Measurements from ENCODE around the gene CCDC91. TPM values are rescaled to one million over a fixed set of nuclear protein-coding genes. Genes with fewer than 3 reads are reported as not detected.

CCDC91 gene
- total and polyA plus RNA-seq, 9 of the 15 experiments (the other 6 are each of a cell fraction or from before 2014, with no cell fraction given): 10.1 to 31.1 (median 26.3) TPM

DNA sequence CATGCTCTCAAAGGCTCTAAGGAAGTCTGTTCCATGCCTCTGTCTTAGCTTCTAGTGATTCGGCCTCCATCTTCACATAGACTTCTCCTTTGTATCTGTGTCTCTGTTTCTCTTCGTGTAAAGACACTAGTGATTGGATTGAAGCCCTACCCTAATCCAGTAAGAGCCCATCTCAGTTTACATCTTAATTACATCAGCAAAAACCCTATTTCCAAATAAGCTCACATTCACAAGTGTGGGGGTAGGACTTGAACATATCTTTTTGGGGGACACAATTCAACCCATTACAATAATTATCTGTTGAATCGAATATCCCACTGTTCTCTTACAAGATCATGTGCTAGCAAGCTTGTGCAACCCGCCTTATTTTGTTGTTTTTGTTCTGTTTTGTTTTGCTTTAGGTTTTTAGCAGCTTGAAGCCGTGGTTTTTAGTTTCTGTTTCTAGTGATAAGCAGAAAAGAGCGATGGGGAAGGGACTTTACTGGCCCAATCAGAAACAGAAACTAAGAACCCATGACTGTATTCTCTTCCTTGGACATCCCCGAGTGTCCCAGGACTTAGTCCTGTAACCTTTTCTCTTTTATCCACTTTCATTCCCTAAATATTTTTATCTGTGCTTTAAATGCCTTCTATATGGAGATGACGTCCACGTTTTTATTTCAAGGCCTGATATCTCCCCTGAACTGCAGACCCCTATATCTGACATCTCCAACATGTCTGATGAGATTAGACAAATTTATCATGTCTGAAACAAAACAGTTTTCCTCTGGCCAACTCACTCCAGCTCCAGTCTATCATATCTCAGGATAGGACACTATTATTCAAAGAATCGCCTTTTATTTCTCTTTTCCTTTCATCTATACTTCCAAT is 353.0 kb downstream of the CCDC91 start (continued):
- TF ChIP-seq, protein P1, sequence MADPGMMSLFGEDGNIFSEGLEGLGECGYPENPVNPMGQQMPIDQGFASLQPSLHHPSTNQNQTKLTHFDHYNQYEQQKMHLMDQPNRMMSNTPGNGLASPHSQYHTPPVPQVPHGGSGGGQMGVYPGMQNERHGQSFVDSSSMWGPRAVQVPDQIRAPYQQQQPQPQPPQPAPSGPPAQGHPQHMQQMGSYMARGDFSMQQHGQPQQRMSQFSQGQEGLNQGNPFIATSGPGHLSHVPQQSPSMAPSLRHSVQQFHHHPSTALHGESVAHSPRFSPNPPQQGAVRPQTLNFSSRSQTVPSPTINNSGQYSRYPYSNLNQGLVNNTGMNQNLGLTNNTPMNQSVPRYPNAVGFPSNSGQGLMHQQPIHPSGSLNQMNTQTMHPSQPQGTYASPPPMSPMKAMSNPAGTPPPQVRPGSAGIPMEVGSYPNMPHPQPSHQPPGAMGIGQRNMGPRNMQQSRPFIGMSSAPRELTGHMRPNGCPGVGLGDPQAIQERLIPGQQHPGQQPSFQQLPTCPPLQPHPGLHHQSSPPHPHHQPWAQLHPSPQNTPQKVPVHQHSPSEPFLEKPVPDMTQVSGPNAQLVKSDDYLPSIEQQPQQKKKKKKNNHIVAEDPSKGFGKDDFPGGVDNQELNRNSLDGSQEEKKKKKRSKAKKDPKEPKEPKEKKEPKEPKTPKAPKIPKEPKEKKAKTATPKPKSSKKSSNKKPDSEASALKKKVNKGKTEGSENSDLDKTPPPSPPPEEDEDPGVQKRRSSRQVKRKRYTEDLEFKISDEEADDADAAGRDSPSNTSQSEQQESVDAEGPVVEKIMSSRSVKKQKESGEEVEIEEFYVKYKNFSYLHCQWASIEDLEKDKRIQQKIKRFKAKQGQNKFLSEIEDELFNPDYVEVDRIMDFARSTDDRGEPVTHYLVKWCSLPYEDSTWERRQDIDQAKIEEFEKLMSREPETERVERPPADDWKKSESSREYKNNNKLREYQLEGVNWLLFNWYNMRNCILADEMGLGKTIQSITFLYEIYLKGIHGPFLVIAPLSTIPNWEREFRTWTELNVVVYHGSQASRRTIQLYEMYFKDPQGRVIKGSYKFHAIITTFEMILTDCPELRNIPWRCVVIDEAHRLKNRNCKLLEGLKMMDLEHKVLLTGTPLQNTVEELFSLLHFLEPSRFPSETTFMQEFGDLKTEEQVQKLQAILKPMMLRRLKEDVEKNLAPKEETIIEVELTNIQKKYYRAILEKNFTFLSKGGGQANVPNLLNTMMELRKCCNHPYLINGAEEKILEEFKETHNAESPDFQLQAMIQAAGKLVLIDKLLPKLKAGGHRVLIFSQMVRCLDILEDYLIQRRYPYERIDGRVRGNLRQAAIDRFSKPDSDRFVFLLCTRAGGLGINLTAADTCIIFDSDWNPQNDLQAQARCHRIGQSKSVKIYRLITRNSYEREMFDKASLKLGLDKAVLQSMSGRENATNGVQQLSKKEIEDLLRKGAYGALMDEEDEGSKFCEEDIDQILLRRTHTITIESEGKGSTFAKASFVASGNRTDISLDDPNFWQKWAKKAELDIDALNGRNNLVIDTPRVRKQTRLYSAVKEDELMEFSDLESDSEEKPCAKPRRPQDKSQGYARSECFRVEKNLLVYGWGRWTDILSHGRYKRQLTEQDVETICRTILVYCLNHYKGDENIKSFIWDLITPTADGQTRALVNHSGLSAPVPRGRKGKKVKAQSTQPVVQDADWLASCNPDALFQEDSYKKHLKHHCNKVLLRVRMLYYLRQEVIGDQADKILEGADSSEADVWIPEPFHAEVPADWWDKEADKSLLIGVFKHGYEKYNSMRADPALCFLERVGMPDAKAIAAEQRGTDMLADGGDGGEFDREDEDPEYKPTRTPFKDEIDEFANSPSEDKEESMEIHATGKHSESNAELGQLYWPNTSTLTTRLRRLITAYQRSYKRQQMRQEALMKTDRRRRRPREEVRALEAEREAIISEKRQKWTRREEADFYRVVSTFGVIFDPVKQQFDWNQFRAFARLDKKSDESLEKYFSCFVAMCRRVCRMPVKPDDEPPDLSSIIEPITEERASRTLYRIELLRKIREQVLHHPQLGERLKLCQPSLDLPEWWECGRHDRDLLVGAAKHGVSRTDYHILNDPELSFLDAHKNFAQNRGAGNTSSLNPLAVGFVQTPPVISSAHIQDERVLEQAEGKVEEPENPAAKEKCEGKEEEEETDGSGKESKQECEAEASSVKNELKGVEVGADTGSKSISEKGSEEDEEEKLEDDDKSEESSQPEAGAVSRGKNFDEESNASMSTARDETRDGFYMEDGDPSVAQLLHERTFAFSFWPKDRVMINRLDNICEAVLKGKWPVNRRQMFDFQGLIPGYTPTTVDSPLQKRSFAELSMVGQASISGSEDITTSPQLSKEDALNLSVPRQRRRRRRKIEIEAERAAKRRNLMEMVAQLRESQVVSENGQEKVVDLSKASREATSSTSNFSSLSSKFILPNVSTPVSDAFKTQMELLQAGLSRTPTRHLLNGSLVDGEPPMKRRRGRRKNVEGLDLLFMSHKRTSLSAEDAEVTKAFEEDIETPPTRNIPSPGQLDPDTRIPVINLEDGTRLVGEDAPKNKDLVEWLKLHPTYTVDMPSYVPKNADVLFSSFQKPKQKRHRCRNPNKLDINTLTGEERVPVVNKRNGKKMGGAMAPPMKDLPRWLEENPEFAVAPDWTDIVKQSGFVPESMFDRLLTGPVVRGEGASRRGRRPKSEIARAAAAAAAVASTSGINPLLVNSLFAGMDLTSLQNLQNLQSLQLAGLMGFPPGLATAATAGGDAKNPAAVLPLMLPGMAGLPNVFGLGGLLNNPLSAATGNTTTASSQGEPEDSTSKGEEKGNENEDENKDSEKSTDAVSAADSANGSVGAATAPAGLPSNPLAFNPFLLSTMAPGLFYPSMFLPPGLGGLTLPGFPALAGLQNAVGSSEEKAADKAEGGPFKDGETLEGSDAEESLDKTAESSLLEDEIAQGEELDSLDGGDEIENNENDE (IDR thresholded peaks at IDR 0.05; ENCODE audit: low read depth, low read length): no peak
- no peak for TF ChIP-seq SP2 (IDR thresholded peaks at IDR 0.05; ENCODE audit: extremely low read depth, low read depth, low read length, poor library complexity, severe bottlenecking)
- TF ChIP-seq, protein P2, sequence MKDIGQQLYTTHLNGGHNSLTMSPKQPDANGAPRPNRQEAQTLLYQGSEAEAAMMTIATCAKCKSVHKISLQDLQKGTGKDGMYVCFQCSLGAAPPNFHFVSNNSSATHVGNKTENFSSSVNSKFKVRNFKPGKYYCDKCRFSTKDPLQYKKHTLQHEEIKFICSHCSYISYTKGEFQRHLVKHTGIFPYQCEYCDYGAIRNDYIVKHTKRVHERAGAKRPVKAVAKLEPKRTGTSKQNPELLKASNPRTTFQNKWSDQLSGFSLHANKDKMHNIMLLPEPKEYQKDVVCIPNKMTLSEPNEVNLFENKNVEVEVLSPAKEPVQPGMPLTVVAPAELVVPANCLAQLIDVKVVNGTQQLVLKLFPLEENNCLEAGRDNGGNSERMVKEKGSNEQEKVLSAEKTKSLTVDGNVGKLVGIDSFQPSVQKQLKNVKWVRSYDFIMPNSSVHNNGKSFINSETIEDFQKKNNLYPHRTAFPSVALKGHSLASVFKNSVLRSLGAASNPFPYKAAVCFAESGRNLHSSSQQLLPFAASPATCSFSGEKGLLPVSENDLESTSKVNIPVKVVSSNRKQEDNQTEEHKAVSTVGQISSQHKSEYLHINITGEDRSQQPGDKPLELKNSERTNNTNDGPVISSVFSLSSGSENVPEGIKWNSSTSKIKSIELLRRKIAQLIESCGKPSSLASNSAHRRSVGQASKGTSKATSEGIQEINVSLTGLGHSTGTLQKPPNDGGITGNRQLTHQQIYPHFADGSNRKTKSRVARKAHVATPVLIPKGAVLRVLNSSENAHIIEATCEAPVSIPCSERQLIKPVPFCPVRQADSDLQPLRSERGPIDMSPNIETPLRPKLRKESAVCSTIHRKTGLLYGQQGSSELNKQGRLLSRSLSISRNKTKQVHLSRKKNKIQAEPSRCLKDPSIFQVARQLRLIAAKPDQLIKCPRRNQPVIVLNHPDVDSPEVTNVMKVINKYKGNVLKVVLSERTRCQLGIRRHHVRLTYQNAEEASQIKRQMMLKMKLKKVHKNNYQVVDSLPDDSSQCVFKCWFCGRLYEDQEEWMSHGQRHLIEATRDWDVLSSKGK (CRISPR knock-in tag; IDR thresholded peaks at IDR 0.05): no peak
- TF ChIP-seq, protein P3, sequence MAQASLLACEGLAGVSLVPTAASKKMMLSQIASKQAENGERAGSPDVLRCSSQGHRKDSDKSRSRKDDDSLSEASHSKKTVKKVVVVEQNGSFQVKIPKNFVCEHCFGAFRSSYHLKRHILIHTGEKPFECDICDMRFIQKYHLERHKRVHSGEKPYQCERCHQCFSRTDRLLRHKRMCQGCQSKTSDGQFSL (CRISPR knock-in tag; IDR thresholded peaks at IDR 0.05): no peak
- TF ChIP-seq, protein P3 (tag; IDR thresholded peaks at IDR 0.05): no peak
- no peak for TF ChIP-seq SMARCA5 (IDR thresholded peaks at IDR 0.05)
- TF ChIP-seq DACH1 (IDR thresholded peaks at IDR 0.05; ENCODE audit: partially characterized antibody): no peak
- TF ChIP-seq CBFA2T2 (conservative IDR thresholded peaks at IDR 0.05): peak; percentile 40
- peak; percentile 46; the same call in 1 of the 2 replicates for TF ChIP-seq MECOM (CRISPR knock-in tag; IDR thresholded peaks at IDR 0.05)
- TF ChIP-seq ZNF184 (CRISPR knock-in tag; IDR thresholded peaks at IDR 0.05): no peak
